Chondrocyte (in vitro differentiated cells): ENCODE data around the gene MAP3K8. TPM values are rescaled to one million over a fixed set of nuclear protein-coding genes. Genes with fewer than 3 reads are reported as not detected.

Source experiments
- DNase-seq: peaks from one replicate; pipeline ENCODE4 v3.0.0; 2021; ENCODE audit warnings: mixed read lengths, low spot score
- H3K27ac Mint-ChIP-seq: one replicate; pipeline ENCODE4 v1.8.0; 2021; ENCODE audit warnings: mild to moderate bottlenecking, moderate library complexity, mixed read lengths; ENCODE audit not compliant: unreplicated experiment
- H3K27me3 Mint-ChIP-seq: 2 replicates; pipeline ENCODE4 v1.8.0; 2021; ENCODE audit warnings: low read depth, mixed read lengths
- H3K36me3 Mint-ChIP-seq: 2 replicates; pipeline ENCODE4 v1.8.0; 2021; ENCODE audit warnings: low read depth, mixed read lengths
- H3K4me1 Mint-ChIP-seq: 2 replicates; pipeline ENCODE4 v1.8.0; 2021; ENCODE audit warnings: low read depth, mild to moderate bottlenecking, mixed read lengths
- H3K4me3 Mint-ChIP-seq: one replicate; pipeline ENCODE4 v1.8.0; 2021; ENCODE audit warnings: mild to moderate bottlenecking, moderate library complexity, mixed read lengths; ENCODE audit not compliant: unreplicated experiment
- H3K9me3 Mint-ChIP-seq: 2 replicates; pipeline ENCODE4 v1.8.0; 2021; ENCODE audit warnings: low read depth, mixed read lengths
- total RNA-seq: library from RNA; stranded (reverse); gene quantifications from 3 replicates; pipeline ENCODE4 v1.2.1, GENCODE V29; 2021
- TF ChIP-seq, protein P1 (sequence below): fragments of 200-600 bp; sonication (generic); IDR thresholded peaks from 2 replicates; pipeline ENCODE4 v1.5.0; 2021; ENCODE audit warnings: antibody characterized with exemption, mild to moderate bottlenecking, moderate library complexity

The MAP3K8 gene
- total RNA-seq, 1 donor from 2014 or later = 9.4 TPM

- TF ChIP-seq, protein P1, sequence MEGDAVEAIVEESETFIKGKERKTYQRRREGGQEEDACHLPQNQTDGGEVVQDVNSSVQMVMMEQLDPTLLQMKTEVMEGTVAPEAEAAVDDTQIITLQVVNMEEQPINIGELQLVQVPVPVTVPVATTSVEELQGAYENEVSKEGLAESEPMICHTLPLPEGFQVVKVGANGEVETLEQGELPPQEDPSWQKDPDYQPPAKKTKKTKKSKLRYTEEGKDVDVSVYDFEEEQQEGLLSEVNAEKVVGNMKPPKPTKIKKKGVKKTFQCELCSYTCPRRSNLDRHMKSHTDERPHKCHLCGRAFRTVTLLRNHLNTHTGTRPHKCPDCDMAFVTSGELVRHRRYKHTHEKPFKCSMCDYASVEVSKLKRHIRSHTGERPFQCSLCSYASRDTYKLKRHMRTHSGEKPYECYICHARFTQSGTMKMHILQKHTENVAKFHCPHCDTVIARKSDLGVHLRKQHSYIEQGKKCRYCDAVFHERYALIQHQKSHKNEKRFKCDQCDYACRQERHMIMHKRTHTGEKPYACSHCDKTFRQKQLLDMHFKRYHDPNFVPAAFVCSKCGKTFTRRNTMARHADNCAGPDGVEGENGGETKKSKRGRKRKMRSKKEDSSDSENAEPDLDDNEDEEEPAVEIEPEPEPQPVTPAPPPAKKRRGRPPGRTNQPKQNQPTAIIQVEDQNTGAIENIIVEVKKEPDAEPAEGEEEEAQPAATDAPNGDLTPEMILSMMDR = no peak
- H3K36me3 Mint-ChIP-seq = no peaks in the 10 kb centered on the region
- peaks cover 26% of the 10 kb centered on the region for H3K4me1 Mint-ChIP-seq
- no peaks in the 10 kb centered on the region for H3K9me3 Mint-ChIP-seq
- no peak overlapping the region for H3K4me3 Mint-ChIP-seq
- H3K27ac Mint-ChIP-seq = no peak overlapping the region
- DNase-seq = no peak
- no peaks in the 10 kb centered on the region for H3K27me3 Mint-ChIP-seq
Measured at GRCh38 chr10:30430544-30431298, 3.3 kb upstream of the MAP3K8 start.

DNA sequence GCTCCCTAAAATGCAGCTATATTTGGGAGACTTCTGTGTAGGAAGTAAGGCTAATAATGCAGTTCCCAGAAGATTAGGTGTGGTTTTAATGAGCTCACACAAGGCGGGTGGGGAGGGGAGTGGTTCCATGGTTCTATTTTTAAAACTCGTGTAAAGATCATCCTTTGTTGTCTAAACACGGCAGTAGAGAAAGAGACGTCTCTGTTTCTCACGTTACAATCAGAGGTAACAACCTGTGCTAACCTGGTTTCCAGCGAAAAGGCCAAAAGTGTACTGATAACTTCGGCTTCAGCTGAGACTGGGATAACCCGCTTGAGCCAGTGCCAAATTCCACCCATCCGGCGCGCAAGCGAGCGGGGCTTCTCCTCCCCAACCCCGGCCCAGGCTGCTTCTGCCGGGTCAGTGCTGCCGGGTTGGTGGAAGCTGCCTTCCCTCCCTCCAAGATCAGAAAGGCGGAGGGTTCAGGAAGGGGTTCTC lies 2.5 kb upstream of the MAP3K8 start:
- TF ChIP-seq, protein P1 = no peak
- no peaks in the 10 kb centered on the region for H3K27me3 Mint-ChIP-seq
- no peaks in the 10 kb centered on the region for H3K9me3 Mint-ChIP-seq
- H3K36me3 Mint-ChIP-seq = no peaks in the 10 kb centered on the region
- no peak overlapping the region for H3K4me3 Mint-ChIP-seq
- no peak for DNase-seq
- H3K27ac Mint-ChIP-seq = peak overlapping the region; percentile 17
- H3K4me1 Mint-ChIP-seq = peaks cover 34% of the 10 kb centered on the region

DNA sequence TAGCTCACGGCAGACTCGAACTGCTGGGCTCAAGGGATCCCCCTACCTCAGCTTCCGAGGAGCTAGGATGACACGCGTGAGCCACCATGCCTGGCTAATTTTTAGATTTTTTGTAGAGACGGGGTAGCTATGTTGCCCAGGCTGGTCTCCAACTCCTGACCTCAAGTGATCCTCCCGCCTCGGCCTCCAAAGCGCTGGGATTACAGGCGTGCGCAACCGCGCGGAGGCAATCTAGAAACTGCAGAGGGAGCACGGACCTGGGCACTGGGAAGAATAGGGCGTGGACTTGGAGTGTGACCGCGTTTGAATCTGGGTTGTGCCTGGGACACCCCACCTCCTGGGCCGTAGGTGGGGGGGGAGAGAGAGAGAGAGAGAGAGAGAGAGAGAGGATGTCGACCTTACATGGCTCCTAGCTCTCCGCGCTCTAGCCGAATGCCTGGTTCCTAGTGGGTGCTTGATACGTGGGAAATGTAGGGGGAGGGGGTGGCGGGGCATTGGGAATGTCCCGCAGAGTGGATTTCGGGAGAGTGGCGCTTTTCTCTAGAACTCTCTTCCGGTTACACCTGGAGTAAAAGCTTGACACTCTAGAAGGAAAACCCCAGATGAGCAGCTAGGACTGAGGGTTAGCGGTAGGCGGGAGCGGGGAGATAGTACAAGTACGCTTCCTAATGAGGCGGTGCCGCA lies 1.2 kb upstream of the MAP3K8 start:
- Mint-ChIP-seq H3K36me3 (no peaks in the 10 kb centered on the region), H3K4me3 (peak overlapping the region; percentile 82), H3K27ac (peak overlapping the region; percentile 94), H3K27me3 (no peaks in the 10 kb centered on the region), H3K4me1 (peaks cover 47% of the 10 kb centered on the region), H3K9me3 (no peaks in the 10 kb centered on the region)
- no peak for DNase-seq
- TF ChIP-seq, protein P1 = no peak

DNA sequence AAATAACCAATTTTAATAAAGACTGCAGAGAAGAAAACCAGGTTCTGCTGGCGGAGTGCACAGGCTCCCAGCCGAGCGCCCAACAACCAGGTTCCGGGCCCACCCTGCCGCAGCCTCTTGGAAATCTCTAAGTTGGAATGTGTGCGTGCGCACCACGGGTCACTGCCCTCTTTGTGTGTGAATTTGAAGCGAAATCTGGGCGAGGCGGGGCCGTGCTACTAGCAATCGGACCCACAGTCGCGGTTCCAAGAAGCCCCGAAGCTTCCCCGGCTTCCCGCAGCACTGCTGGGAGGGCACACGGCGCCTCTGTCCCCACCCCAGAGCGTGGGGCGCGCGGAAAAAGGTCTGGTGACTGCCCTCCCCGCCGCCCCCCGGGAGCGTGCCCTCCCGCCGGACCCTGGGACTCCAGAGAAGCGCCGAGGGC lies 666 bp upstream of the MAP3K8 start:
- peaks cover 52% of the 10 kb centered on the region for H3K4me1 Mint-ChIP-seq
- H3K4me3 Mint-ChIP-seq = peak overlapping the region; percentile 82
- H3K36me3 Mint-ChIP-seq = no peaks in the 10 kb centered on the region
- H3K9me3 Mint-ChIP-seq = no peaks in the 10 kb centered on the region
- H3K27ac Mint-ChIP-seq = peak overlapping the region; percentile 94
- DNase-seq = peak; percentile 85
- TF ChIP-seq, protein P1 = no peak
- no peaks in the 10 kb centered on the region for H3K27me3 Mint-ChIP-seq

GRCh38 chr10:30434273-30435072 lies 489 bp downstream of the MAP3K8 start:
- peak overlapping the region; percentile 94 for H3K27ac Mint-ChIP-seq
- peaks cover 62% of the 10 kb centered on the region for H3K4me1 Mint-ChIP-seq
- no peaks in the 10 kb centered on the region for H3K9me3 Mint-ChIP-seq
- no peaks in the 10 kb centered on the region for H3K27me3 Mint-ChIP-seq
- TF ChIP-seq, protein P1 = no peak
- peak; percentile 90 for DNase-seq
- H3K4me3 Mint-ChIP-seq = peak overlapping the region; percentile 82
- peaks cover 4% of the 10 kb centered on the region for H3K36me3 Mint-ChIP-seq
